Activated CD4-positive, alpha-beta T cell treated with anti-CD3 and anti-CD28 coated beads, Interleukin-2, amount 50 U/mL, for 24 hours (primary cell): ENCODE measurements around the gene KATNIP.

ENCODE experiments used
- DNase-seq, 2 donors: peaks; one replicate each; pipeline ENCODE4 v3.0.0-alpha.2; 2020; ENCODE audit warnings: low read depth in 1 of 2, low spot score in 1 of 2

The KATNIP gene

GRCh38 chr16:27582883-27583282 is 32.9 kb downstream of the KATNIP start:
- no peak for DNase-seq

- no peak for DNase-seq
Observed at GRCh38 chr16:27583634-27584033, 33.7 kb downstream of the KATNIP start.

GRCh38 chr16:27585200-27585599 is 35.3 kb downstream of the KATNIP start:
- no peak for DNase-seq

- no peak for DNase-seq
Observed at GRCh38 chr16:27586711-27587110, 36.8 kb downstream of the KATNIP start.

- no peak for DNase-seq
Observed at GRCh38 chr16:27588057-27588456, 38.1 kb downstream of the KATNIP start.

- DNase-seq: no peak
Observed at GRCh38 chr16:27591837-27592236, 41.9 kb downstream of the KATNIP start.

GRCh38 chr16:27595475-27595874 is 45.5 kb downstream of the KATNIP start:
- no peak for DNase-seq

GRCh38 chr16:27595993-27596392 is 46.0 kb downstream of the KATNIP start:
- DNase-seq: no peak

- DNase-seq: no peak
Observed at GRCh38 chr16:27596411-27596810, 46.5 kb downstream of the KATNIP start.

- no peak for DNase-seq
Observed at GRCh38 chr16:27597361-27597760, 47.4 kb downstream of the KATNIP start.

GRCh38 chr16:27598220-27598619 is 48.3 kb downstream of the KATNIP start:
- DNase-seq: no peak

GRCh38 chr16:27598931-27599565 is 49.1 kb downstream of the KATNIP start:
- no peak for DNase-seq

GRCh38 chr16:27599606-27600005 is 49.7 kb downstream of the KATNIP start:
- no peak for DNase-seq
